ENCODE data around the gene SEL1L3.

The SEL1L3 gene

DNA sequence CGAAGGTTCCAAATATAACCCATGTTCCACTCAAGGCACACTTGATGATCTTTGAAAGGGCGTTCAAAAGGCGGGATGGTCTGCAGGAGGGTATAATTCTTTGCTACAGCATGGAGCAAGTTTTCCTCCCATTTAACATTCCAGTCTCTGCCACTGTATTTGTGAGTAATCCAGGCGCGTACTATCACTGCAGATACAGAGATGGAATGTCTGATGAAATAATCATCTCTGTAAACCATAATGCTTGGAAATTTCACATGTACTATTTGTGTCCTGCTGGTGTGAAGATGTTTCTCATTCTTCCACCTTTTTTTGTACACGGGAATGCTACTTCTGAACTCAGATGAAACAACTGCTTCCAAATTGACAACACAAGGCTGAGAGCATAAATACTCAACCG is 15.5 kb downstream of the SEL1L3 start:
- ChIA-PET POLR2A (no interaction called here), CTCF (interaction anchor here (0.8 to 1.6 kb wide), 2 partner anchors 11 to 79 kb away, joined by 3 to 5 read pairs; no protein-coding TSS in a partner anchor)
- no peak overlapping the region; the same call in 1 of the 2 replicates for H3K4me3 ChIP-seq (ENCODE audit: low read depth, low read length)
- DNase-seq (ENCODE audit: low read depth, low spot score), result peak; percentile 16
- TF ChIP-seq, protein P1, sequence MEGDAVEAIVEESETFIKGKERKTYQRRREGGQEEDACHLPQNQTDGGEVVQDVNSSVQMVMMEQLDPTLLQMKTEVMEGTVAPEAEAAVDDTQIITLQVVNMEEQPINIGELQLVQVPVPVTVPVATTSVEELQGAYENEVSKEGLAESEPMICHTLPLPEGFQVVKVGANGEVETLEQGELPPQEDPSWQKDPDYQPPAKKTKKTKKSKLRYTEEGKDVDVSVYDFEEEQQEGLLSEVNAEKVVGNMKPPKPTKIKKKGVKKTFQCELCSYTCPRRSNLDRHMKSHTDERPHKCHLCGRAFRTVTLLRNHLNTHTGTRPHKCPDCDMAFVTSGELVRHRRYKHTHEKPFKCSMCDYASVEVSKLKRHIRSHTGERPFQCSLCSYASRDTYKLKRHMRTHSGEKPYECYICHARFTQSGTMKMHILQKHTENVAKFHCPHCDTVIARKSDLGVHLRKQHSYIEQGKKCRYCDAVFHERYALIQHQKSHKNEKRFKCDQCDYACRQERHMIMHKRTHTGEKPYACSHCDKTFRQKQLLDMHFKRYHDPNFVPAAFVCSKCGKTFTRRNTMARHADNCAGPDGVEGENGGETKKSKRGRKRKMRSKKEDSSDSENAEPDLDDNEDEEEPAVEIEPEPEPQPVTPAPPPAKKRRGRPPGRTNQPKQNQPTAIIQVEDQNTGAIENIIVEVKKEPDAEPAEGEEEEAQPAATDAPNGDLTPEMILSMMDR (IDR thresholded peaks at IDR 0.05; ENCODE audit: insufficient read depth, low read length, missing control alignments), result no peak

DNA sequence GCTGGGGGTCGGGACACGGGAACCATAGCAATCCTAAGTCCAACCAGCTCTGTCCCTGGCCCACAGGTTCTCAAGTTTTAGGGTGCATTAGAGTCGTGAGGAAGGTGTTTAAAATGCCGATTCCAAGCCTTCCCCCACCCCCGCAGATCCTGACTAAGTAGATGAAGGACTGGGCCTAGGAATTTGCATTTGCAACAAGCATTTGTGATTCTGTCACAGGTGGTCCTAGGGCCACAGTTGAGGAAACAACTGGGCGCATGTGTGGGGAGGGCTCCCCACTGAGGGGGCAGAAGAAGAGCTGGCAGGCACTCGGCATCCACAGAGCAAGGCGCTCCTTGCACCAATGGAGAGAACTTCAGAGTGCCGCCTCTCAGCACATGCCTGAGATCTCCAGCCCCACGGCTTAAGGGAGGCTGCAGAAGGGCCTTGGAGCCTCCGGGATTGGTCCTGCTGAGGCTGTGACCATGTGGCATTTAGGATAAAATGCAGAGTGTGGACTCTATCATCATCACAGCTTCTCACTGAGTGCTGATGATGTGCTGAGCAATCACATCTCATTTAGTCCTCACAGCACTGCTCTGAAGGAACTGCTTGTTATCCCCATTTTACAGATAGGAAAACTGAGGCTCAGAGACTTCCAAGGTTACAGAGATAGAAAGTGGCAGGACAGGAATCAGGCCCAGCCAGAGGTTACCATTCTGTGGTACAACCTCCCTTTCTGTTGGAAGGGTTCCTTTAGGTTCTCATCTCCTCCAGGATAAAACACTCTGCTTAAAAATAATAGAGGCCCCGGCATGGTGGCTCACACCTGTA is 16.7 kb downstream of the SEL1L3 start:
- ChIA-PET POLR2A (no interaction called here), CTCF (no interaction called here)
- no peak overlapping the region for H3K4me3 ChIP-seq (ENCODE audit: low read depth, low read length)
- TF ChIP-seq, protein P1 (IDR thresholded peaks at IDR 0.05; ENCODE audit: insufficient read depth, low read length, missing control alignments), result no peak
- DNase-seq (ENCODE audit: low read depth, low spot score), result no peak

DNA sequence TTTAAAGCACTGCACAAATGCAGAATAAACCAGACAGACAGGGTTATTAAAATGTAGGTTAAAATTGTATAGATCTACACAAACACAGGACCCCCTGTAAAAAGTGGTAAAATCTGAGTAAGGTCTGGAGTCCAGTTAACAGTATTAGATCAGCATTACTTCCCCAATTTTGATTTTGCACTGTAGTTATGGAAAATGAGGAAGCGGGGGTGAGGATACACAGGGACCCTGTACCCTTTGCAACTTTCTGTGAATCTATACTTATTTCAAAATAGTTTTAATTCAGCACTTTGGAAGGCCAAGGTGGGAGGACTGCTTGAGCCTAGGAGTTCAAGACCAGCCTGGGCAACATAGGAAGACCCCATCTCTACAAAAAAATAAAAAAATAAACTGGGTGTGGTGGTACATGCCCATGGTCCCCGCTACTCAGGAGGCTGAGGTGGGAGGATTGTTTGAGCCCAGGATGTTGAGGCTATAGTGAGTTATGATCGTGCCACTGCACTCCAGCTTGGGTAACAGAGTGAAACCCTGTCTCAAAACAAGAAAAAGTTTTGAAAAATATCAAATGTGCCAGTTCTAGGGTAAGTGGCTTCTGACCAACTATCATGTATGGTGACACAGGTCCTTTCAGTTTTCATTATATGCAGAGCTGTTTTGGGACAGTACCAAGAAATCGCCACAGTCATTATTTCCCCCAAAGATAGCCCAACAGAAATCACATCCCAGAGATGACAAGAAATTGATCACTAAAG is 17.7 kb downstream of the SEL1L3 start:
- no peak for DNase-seq (ENCODE audit: low read depth, low spot score)

DNA sequence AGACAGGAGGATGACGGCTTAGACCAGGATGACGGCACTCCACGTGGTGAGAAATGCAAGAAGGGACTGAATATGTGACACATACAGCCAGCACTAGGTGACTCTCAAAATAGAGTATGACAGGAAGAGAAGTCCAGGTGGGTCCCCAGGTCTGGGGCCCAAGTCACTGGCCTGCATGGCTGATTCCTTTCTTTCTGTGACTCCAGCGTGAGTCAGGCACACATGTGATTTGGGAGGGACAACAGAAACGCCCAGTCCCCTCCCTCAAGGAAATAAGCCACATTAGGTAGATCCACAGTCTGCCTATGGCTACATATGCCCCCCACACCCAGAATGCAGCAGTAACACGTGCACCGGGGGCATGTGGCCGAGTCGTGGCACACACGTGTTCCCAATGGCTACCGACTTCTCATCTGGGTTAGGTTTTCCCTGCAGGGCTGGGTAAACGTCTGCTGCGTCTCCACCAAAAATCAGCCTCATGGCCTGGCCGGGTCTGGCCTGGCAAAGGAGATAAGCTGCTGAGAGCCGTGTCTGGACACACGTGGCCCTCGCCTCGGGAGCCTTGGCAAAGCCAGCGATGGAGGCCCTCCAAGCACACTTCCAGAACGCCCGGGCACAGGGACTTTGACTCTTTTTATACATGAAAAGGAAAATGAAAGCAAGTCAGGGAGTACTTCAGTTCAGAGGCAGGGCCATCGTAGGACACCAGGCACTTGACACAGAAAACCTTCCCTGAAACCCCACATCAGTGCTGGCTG is 19.3 kb downstream of the SEL1L3 start:
- ChIA-PET CTCF (no interaction called here), POLR2A (no interaction called here)

More for the DNA sequence above, 17.7 kb downstream of the SEL1L3 start:
- POLR2A ChIA-PET, result no interaction called here
- CTCF ChIA-PET, result no interaction called here
- no peak overlapping the region for H3K4me3 ChIP-seq (ENCODE audit: low read depth, low read length)
- TF ChIP-seq, protein P1 (IDR thresholded peaks at IDR 0.05; ENCODE audit: insufficient read depth, low read length, missing control alignments), result no peak

DNA sequence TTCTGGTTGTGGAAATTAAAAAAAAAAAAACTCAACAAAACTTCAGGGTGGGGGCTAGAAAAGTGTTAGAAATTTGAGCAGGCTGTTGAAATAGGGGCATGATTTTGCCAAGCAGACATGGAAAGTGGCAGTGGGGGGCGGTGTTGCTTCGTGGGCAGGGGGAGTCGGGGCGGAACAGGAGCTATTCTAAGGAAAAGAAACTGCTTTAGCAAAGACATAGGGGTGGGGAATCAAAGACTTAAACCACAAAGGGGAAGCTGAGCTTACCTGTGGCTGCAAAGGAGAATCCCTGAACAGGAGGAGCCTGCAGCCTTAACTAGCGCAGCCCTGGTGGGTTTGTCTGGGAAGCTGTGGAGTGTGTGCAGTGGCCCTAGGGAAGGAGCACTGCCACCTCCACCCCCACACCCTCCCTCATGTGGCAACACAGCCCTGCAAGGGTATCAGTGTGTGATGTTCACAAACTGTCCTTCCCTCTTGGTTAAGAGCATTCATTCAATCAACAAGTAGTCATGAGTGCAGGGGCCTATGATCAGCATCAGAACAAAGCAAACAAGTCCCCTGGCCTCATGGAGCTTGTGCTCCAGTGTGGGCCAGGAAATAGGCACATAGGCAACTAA is 20.5 kb downstream of the SEL1L3 start:
- no peak for DNase-seq (ENCODE audit: low read depth, low spot score)
- ChIA-PET POLR2A (no interaction called here), CTCF (no interaction called here)
- TF ChIP-seq, protein P1 (IDR thresholded peaks at IDR 0.05; ENCODE audit: insufficient read depth, low read length, missing control alignments), result no peak
- no peak overlapping the region for H3K4me3 ChIP-seq (ENCODE audit: low read depth, low read length)

More for the DNA sequence above, 19.3 kb downstream of the SEL1L3 start:
- DNase-seq (ENCODE audit: low read depth, low spot score), result no peak
- H3K4me3 ChIP-seq (ENCODE audit: low read depth, low read length), result no peak overlapping the region
- TF ChIP-seq, protein P1 (IDR thresholded peaks at IDR 0.05; ENCODE audit: insufficient read depth, low read length, missing control alignments), result no peak
